ENCODE results near the gene GPBAR1.

Gene GPBAR1

GRCh38 chr2:218274586-218274985 lies 13.8 kb downstream of the GPBAR1 start:
- TF ChIP-seq CTCF (IDR thresholded peaks at IDR 0.05; ENCODE audit: low read depth, low read length): no peak
- DNase-seq (ENCODE audit: extremely low read depth, low read depth): no peak

- TF ChIP-seq CTCF (IDR thresholded peaks at IDR 0.05; ENCODE audit: low read depth, low read length): no peak
- DNase-seq (ENCODE audit: extremely low read depth, low read depth): no peak
These were observed 14.7 kb downstream of the GPBAR1 start for GRCh38 chr2:218275371-218276072.

GRCh38 chr2:218276986-218277755 lies 16.4 kb downstream of the GPBAR1 start:
- no peak for TF ChIP-seq CTCF (IDR thresholded peaks at IDR 0.05; ENCODE audit: low read depth, low read length)
- no peak for DNase-seq (ENCODE audit: extremely low read depth, low read depth)

- no peak for TF ChIP-seq CTCF (IDR thresholded peaks at IDR 0.05; ENCODE audit: low read depth, low read length)
- DNase-seq (ENCODE audit: extremely low read depth, low read depth): no peak
These were observed 17.1 kb downstream of the GPBAR1 start for GRCh38 chr2:218277921-218278320.

- DNase-seq (ENCODE audit: extremely low read depth, low read depth): no peak
- TF ChIP-seq CTCF (IDR thresholded peaks at IDR 0.05; ENCODE audit: low read depth, low read length): no peak
These were observed 17.9 kb downstream of the GPBAR1 start for GRCh38 chr2:218278531-218279360.

GRCh38 chr2:218280260-218280870 lies 19.6 kb downstream of the GPBAR1 start:
- no peak for DNase-seq (ENCODE audit: extremely low read depth, low read depth)
- TF ChIP-seq CTCF (IDR thresholded peaks at IDR 0.05; ENCODE audit: low read depth, low read length): no peak
